Stimulated activated CD4-positive, alpha-beta T cell treated with anti-CD3 and anti-CD28 coated beads, Interleukin-1b, Interleukin-23, amount 100 ng/mL, for 4 hours (primary cell): ENCODE results near the gene SCGB1D4.
"Not testable (repeated sequence)": the region's sequence is repeated elsewhere in the genome, so short reads cannot be mapped to it uniquely, and the experiment has no call there.

Experiments used
- DNase-seq, 2 donors: peaks; one replicate each; pipeline ENCODE4 v3.0.0-alpha.2; 2020; ENCODE audit warnings: low read depth in 2 of 2

SCGB1D4 gene

GRCh38 chr11:62298975-62299374 lies at the start of gene SCGB1D4:
Gene SCGB1D4 (minus strand): TSS chr11:62299075. CDS start chr11:62299010, 65 bp downstream.
- no peak for DNase-seq

GRCh38 chr11:62345861-62346260 lies 47.0 kb upstream of the SCGB1D4 start:
- DNase-seq = no peak

- no peak for DNase-seq
These were observed 45.3 kb upstream of the SCGB1D4 start for GRCh38 chr11:62344210-62344609.

- not testable (repeated sequence) for DNase-seq
These were observed 44.8 kb upstream of the SCGB1D4 start for GRCh38 chr11:62343646-62344190.

DNA sequence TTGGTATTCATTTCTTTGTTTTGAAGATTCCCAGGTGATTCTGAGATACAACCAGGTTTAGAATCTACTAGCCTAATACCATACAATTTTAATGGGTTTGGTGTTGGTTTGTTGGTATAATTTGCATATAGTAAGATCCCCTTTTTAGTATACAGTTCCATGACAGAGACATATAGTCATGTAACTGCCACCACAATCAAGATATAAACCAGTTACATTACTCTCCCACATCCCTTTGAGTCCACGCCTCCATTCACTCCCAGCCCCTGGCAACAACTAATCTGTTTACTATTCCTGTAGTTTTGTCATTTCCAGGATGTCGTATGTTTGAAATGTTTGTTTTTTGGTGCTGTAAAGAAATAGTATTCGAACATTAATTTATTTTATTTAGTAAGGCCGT lies 42.7 kb upstream of the SCGB1D4 start:
- DNase-seq = no peak

GRCh38 chr11:62340269-62340901 lies 41.5 kb upstream of the SCGB1D4 start:
- DNase-seq = peak; percentile 27 to 36

- no peak for DNase-seq
These were observed 39.3 kb upstream of the SCGB1D4 start for GRCh38 chr11:62338218-62338617.

DNA sequence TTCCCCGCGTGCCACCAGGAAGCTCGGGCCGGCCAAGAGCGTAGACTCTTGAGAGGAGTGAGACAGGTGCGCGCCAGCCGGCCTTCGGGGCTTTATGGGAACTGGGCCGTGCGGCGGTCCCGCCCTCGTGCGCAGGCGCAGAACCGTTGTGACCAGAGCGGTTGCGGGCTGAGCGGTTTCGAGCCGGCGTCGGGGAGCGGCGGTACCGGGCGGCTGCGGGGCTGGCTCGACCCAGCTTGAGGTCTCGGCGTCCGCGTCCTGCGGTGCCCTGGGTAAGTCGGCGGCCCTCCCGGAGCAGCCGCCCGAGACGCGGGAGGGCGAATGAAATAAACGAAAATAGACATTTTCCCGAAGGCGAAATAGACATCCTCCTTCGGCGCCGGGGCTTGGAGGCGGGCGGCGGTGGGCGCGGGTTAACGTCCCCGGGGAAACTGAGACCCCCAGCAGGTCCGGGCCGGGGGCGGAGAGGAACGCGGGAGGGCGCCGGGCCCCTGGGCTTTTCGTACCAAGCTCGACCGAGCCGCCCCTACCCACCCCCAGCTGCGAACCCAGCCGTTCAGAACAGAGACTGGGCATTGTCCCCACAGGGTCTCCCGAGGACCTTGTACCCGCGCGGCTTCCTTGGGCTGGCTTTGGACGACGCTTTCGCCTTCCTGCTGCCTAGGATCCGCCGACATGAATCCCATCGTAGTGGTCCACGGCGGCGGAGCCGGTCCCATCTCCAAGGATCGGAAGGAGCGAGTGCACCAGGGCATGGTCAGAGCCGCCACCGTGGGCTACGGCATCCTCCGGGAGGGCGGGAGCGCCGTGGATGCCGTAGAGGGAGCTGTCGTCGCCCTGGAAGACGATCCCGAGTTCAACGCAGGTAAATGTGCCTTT lies 38.7 kb upstream of the SCGB1D4 start, which contains the start of gene ASRGL1:
ASRGL1 (plus strand) TSS at position 146 of the 879 bp plus-strand sequence; CDS start at position 676, 530 bp downstream.
- peak; percentile 69 to 78 for DNase-seq

GRCh38 chr11:62336949-62337302 lies 38.1 kb upstream of the SCGB1D4 start:
- not testable (repeated sequence) for DNase-seq

- no peak for DNase-seq
These were observed 34.9 kb upstream of the SCGB1D4 start for GRCh38 chr11:62333768-62334167.

- DNase-seq = not testable (repeated sequence)
These were observed 32.4 kb upstream of the SCGB1D4 start for GRCh38 chr11:62331264-62331663.

DNA sequence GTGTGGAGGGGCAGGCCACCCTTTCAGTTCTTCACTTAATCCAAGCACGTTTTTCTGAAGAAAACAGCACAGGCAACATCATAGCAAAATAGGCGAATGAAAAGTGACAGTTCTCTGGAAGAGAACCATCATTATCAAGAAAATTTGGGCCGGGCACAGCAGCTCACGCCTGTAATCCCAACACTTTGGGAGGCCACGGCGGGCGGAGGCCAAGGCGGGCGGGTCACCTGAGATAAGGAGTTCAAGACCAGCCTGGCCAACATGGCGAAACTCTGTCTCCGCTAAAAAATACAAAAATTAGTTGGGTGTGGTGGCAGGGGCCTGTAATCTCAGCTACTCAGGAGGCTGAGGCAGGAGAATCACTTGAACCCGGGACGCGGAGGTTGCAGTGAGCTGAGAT lies 28.7 kb upstream of the SCGB1D4 start:
- not testable (repeated sequence) for DNase-seq

DNA sequence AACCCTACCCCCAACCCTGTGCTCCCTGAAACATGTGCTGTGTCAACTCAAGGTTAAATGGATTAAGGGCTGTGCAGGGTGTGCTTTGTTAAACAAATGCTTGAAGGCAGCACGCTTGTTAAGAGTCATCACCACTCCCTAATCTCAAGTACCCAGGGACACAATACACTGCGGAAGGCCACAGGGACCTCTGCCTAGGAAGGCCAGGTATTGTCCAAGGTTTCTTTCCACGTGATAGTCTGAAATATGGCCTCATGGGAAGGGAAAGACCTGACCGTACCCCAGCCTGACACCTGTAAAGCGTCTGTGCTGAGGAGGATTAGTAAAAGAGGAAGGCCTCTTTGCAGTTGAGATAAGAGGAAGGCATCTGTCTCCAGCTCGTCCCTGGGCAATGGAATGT lies 27.8 kb upstream of the SCGB1D4 start:
- DNase-seq = not testable (repeated sequence)

DNA sequence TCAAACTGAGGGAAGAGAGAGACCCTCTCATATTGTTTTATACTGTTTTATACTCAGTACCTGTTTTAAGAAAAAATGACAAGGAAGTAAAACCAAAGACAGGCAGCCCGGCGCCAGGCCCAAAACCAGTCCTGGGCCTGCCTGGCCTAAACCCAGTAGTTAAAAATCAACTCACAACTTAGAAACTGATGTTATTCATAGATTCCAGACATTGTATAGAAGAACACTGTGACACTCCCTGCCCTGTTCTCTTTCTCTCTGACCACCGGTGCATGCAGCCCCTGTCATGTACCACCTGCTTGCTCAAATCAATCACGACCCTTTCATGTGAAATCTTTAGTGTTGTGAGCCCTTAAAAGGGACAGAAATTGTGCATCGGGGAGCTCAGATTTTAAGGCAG lies 26.9 kb upstream of the SCGB1D4 start:
- DNase-seq = not testable (repeated sequence)

GRCh38 chr11:62324731-62325556 lies 26.1 kb upstream of the SCGB1D4 start:
- DNase-seq = peak; percentile 11 to 56

DNA sequence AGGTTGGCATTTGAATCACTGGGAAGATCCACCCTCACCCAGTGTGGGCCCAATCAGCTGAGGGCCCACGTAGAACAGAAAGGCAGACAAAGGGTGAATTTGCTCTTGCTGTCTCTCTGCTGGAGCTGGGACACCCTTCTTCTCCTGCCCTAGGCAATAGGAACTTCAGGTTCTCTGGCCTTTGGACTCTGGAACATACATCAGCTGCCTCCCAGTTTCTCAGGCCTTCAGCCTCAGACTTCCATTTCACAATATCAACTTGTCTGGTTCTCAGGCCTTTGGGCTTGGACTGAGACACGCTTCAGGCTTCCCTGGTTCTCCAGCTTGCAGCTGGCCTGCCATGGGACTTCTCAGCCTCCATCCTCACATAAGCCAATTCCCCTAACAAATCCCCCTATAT lies 23.6 kb upstream of the SCGB1D4 start:
- no peak for DNase-seq

GRCh38 chr11:62315431-62315830 lies 16.6 kb upstream of the SCGB1D4 start:
- DNase-seq = no peak

DNA sequence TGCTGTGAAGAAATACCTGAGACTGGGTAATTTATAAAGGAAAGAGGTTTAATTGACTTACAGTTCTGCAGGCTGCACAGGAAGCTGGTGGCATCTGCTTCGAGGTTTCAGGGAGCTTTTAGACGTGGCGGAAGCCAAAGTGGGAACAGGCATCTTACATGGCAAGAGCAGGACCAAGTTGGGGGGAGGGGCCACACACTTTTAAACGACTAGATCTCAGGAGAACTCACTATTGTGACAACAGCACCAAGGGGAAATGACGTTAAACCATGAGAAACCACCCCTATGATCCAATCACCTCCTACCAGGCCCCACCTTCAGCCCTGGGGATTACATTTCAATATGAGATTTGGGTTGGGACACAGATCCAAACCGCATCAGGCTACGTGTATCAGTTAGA lies 11.1 kb upstream of the SCGB1D4 start:
- DNase-seq = no peak

- no peak for DNase-seq
These were observed 9.1 kb upstream of the SCGB1D4 start for GRCh38 chr11:62307950-62308349.

GRCh38 chr11:62306227-62306626 lies 7.4 kb upstream of the SCGB1D4 start:
- no peak for DNase-seq

GRCh38 chr11:62295504-62295903 lies 3.4 kb downstream of the SCGB1D4 start:
- no peak for DNase-seq

DNA sequence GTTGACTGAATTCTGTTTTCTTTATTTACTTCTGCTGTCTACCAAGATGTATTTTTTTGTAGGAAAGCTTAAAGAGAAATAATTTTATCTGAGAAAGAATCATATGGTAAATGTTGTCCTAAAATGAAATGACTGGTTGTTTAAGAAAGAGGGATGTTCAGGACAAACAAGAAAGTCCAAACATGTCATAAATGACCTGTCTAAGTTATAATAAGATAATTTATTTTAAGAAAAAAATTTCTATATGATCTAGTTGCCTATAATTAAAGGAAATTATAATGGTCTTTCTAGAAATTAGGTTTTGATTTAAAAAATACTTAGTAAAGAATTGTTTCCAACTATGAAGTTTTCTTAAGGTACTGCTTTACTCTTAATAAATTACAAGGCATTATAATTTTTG lies 18.4 kb downstream of the SCGB1D4 start:
- no peak for DNase-seq
